ENCODE data around the gene LAMA4.

- TF ChIP-seq, protein P1, sequence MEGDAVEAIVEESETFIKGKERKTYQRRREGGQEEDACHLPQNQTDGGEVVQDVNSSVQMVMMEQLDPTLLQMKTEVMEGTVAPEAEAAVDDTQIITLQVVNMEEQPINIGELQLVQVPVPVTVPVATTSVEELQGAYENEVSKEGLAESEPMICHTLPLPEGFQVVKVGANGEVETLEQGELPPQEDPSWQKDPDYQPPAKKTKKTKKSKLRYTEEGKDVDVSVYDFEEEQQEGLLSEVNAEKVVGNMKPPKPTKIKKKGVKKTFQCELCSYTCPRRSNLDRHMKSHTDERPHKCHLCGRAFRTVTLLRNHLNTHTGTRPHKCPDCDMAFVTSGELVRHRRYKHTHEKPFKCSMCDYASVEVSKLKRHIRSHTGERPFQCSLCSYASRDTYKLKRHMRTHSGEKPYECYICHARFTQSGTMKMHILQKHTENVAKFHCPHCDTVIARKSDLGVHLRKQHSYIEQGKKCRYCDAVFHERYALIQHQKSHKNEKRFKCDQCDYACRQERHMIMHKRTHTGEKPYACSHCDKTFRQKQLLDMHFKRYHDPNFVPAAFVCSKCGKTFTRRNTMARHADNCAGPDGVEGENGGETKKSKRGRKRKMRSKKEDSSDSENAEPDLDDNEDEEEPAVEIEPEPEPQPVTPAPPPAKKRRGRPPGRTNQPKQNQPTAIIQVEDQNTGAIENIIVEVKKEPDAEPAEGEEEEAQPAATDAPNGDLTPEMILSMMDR (conservative IDR thresholded peaks at IDR 0.05; ENCODE audit: low read depth, low read length), result no peak
- TF ChIP-seq EZH2 (IDR thresholded peaks at IDR 0.05; ENCODE audit: low read length, unreplicated experiment), result no peak
- TF ChIP-seq EZH2phosphoT487 (IDR thresholded peaks at IDR 0.05; ENCODE audit: borderline replicate concordance, low read length), result no peak
Measured at GRCh38 chr6:112154711-112155110, 99.7 kb downstream of the LAMA4 start.
